ENCODE data around the gene RACGAP1. TPM values are rescaled to one million over a fixed set of nuclear protein-coding genes. Genes with fewer than 3 reads are reported as not detected.

Gene RACGAP1
- total RNA-seq, 2 donors from 2014 or later = 2.6 to 3.3 TPM

DNA sequence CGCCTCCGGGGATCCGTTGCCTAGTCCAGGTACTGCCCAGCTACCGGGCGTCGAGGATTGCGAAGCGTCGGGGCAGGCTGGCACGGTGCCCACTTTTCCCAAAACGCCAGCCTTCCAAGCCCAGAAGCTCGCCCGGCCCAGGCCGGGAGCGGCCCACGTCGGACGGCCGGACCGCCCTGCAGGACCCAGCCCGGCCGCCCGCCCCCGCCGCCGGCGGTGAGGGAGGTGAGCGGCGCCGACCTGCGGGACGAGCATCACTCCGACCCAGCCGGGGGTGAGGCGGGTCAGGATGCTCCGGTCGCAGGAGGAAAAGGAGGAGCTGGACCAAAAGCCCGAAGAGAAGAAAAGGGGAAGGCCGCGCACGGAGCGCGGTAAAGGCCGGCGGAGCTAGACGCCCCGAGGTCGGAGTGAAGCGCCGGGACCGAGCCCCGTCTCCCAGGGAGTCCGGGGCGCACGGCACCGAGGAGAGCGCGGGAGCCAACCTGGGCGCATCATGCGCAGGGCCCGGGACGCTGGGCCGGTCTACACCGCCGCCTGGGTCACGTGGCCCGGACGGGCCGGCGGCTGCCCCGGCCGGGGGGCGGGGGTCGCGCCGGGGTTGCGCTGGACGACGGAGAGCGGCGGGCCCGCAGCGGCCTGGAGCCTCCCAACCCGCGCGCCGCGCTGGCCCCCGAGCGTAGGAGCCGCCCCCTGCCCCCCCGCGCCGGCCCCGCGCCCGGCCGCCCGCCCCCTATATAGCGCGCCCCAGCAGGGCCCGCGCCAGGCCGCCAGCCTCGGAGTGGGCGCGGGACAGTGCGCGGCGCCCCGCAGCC lies 64.0 kb downstream of the RACGAP1 start, which contains the start of gene AQP5:
Gene AQP5 (plus strand): TSS at position 762 of the 812 bp plus-strand sequence. CDS start 146 bp downstream, outside the sequence.
- Histone ChIP-seq H3K36me3 (no peaks in the 10 kb centered on the region), H3K4me3 (peak within 1 kb of the TSS; percentile 30 to 42), H3K4me1 (peaks cover 0 to 33% of the 10 kb centered on the region in 2 donors), H3K27ac (peak within 1 kb of the TSS in 1 of 2 donors; percentile 16), H3K9me3 (no peaks in the 10 kb centered on the region), H3K27me3 (no peaks in the 10 kb centered on the region)
- no peak for DNase-seq (ENCODE audit: low spot score)
- TF ChIP-seq, protein P1, sequence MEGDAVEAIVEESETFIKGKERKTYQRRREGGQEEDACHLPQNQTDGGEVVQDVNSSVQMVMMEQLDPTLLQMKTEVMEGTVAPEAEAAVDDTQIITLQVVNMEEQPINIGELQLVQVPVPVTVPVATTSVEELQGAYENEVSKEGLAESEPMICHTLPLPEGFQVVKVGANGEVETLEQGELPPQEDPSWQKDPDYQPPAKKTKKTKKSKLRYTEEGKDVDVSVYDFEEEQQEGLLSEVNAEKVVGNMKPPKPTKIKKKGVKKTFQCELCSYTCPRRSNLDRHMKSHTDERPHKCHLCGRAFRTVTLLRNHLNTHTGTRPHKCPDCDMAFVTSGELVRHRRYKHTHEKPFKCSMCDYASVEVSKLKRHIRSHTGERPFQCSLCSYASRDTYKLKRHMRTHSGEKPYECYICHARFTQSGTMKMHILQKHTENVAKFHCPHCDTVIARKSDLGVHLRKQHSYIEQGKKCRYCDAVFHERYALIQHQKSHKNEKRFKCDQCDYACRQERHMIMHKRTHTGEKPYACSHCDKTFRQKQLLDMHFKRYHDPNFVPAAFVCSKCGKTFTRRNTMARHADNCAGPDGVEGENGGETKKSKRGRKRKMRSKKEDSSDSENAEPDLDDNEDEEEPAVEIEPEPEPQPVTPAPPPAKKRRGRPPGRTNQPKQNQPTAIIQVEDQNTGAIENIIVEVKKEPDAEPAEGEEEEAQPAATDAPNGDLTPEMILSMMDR (IDR thresholded peaks at IDR 0.05) = no peak

DNA sequence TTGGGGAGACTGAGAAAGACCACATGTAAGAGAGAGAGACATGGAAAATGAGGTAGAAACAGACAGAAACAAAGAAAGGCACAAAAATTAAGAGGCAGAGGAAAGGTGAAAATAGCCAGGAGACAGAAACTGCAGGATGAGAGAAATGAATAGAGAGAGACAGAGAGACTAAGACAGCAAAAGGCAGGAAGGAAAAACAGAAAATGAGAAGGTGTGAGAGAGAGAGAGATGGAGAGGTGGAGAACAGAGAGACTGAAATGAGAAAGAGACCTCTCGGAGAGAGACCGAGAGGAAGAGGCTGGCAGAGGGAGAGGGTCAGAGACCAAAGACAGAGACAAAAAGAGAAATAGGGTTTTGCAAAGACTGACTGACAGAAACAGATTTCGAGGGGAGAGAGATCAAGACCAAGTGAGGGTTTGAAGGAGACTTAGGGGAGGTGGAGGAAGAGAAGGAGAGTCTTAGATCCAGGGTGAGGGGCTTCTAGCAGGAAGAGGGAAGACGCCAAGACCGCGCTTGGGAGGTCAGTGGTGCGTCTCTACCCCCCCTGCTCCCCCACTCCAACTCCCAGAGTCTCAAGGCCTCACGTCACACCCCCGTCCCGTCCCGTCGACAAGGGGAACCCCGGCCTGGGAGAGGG lies 64.7 kb downstream of the RACGAP1 start:
- H3K4me1 ChIP-seq = peaks cover 0 to 35% of the 10 kb centered on the region in 2 donors
- H3K4me3 ChIP-seq = peak overlapping the region in 1 of 2 donors; percentile 42
- no peaks in the 10 kb centered on the region for H3K36me3 ChIP-seq
- H3K9me3 ChIP-seq = no peaks in the 10 kb centered on the region
- TF ChIP-seq, protein P1 (IDR thresholded peaks at IDR 0.05) = no peak
- DNase-seq (ENCODE audit: low spot score) = no peak
- peaks cover 0 to 2% of the 10 kb centered on the region in 2 donors for H3K27me3 ChIP-seq
- no peak overlapping the region for H3K27ac ChIP-seq

DNA sequence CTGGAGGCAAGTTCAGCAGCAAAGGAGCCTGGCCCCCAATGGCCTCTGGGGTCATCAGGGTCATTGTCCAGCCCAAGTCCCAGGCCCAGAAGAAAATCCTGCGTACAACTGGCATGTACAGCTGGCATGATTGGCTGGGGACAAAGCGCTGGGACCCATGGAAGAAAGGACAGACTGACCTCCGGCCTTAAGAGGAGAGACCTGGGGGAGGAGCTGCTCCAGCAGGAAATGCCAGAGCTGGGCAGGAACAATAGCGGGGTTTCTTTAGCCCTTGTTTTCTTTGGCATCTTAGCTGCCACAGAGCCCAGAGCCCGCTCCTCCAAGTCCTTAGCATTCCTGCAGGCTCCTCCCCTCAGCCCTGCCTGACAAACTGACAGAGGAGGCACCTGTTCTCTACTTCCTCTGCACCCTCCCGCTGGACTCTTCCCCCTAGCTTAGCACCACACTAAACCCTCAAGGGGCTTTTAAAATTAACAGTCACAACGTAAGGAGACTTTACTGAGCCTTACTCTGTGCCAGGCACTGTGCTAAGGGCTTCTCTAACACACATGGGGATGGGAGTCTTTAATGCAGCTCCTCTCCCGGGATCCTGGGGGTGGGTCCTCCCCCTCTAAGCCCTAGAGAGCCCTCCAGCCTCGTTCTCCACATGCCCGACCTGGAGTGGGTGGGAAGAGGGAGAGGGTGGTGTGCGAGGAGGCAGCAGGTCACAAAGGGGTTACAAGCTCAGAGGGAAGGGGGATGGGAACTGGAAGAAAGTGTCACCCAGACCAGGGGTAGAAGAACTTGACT lies 65.4 kb downstream of the RACGAP1 start:
- peaks cover 6 to 7% of the 10 kb centered on the region in 2 donors for H3K27me3 ChIP-seq
- no peak for DNase-seq (ENCODE audit: low spot score)
- H3K4me3 ChIP-seq = no peak overlapping the region
- H3K36me3 ChIP-seq = no peaks in the 10 kb centered on the region
- peaks cover 0 to 39% of the 10 kb centered on the region in 2 donors for H3K4me1 ChIP-seq
- no peak overlapping the region for H3K27ac ChIP-seq
- no peaks in the 10 kb centered on the region for H3K9me3 ChIP-seq
- TF ChIP-seq, protein P1 (IDR thresholded peaks at IDR 0.05) = no peak

DNA sequence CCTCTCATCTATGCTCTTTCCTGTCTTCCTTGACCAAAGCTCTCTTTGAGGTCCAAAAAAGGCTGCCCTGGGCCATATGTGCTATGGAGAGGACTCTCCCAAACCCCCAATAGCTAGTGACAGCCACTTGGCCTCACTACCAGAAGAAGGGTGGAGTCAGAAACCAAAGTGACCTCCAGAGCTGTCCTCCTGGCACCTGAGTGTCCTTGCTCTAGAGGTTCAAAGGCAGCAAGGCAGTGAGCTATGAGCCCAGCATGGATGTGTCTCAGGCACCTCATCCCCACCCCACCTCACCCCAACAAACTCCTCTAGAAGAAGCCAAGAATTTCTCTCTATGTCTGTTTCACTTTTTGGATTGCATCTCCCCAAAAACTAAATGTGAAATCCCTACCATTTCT lies 67.7 kb downstream of the RACGAP1 start:
- H3K9me3 ChIP-seq = no peaks in the 10 kb centered on the region
- TF ChIP-seq, protein P1 (IDR thresholded peaks at IDR 0.05) = no peak
- H3K27ac ChIP-seq = no peak overlapping the region
- H3K36me3 ChIP-seq = no peaks in the 10 kb centered on the region
- no peak overlapping the region for H3K4me3 ChIP-seq
- H3K27me3 ChIP-seq = peaks cover 7% of the 10 kb centered on the region in 2 donors
- peaks cover 0 to 29% of the 10 kb centered on the region in 2 donors for H3K4me1 ChIP-seq
- DNase-seq (ENCODE audit: low spot score) = no peak

DNA sequence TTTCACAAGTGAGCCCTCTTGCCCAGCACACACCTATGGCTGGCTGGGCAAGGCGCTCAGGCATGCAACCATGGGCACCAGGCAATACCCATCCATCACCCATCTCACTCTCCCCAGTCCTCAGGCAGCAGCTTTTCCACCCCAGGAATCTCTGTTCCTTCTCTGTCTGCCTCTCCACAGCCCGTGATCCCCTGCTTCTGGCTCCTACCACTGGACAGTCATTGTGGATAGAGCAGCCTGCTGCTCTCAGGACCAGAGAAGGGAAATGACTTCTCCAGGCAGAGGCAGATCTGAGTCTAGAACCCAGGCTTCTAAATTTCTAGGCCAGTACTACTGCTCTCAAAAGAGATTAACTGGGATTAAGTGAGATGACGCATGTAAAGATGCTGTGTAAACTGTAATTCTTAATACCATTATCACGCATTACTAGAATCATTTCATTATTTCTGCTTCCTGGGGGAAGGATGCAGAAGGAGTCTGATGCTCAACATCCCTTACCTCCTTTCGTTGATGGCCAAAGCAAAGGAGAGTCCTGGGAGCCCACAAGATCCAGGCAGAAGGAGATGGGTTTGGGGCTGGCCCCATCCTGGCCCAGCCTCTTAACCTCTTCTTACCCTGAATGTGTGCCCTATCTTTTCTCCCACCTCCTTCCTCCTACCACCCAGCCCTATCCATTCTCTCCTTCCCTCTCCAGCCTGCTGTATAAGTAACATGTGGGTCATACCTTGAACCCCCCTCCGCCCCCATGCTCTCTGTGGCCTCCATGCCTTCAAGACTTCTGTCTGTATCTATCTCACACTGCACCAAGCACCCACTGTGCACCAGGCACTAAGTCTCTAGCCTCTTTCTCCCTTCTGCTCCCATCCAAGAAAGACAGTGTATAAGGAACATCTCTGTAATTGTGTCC lies 68.4 kb downstream of the RACGAP1 start:
- Histone ChIP-seq H3K27ac (no peak overlapping the region), H3K4me1 (peaks cover 0 to 22% of the 10 kb centered on the region in 2 donors), H3K27me3 (peaks cover 7% of the 10 kb centered on the region in 2 donors), H3K36me3 (no peaks in the 10 kb centered on the region), H3K9me3 (no peaks in the 10 kb centered on the region), H3K4me3 (no peak overlapping the region)
- TF ChIP-seq, protein P1 (IDR thresholded peaks at IDR 0.05) = no peak
- DNase-seq (ENCODE audit: low spot score) = no peak
